Forelimb muscle (tissue), 1 donor: ENCODE results near the gene ETFBKMT. TPM values are rescaled to one million over a fixed set of nuclear protein-coding genes. Genes with fewer than 3 reads are reported as not detected.
"Not testable (repeated sequence)": the region's sequence is repeated elsewhere in the genome, so short reads cannot be mapped to it uniquely, and the experiment has no call there.

Experiments used
- DNase-seq: peaks from one replicate; pipeline ENCODE4 v3.0.0-alpha.2; 2013; ENCODE audit warnings: low read depth
- polyA plus RNA-seq: library from polyadenylated mRNA; unstranded; fragments of 120-200 nt; gene quantifications from one replicate; pipeline ENCODE4 v1.2.1, GENCODE V29; 2013; ENCODE audit not compliant: insufficient read length

The ETFBKMT gene
- polyA plus RNA-seq, 1 donor: 2.3 TPM

GRCh38 chr12:31718542-31719198, 59.2 kb downstream of the ETFBKMT start:
- DNase-seq: not testable (repeated sequence)

GRCh38 chr12:31722580-31722979, 63.1 kb downstream of the ETFBKMT start:
- no peak for DNase-seq

Other genes with a start within 250 kb of the ETFBKMT start
- gene DENND5B, start 68.6 kb upstream of the ETFBKMT start, polyA plus RNA-seq: 20.6 TPM
- gene AMN1, start 69.3 kb downstream of the ETFBKMT start, polyA plus RNA-seq: 8.8 TPM